Tibial nerve (tissue), 4 donors: ENCODE results near the gene LCE2C. TPM values are rescaled to one million over a fixed set of nuclear protein-coding genes. Genes with fewer than 3 reads are reported as not detected.
"Not testable (repeated sequence)": the region's sequence is repeated elsewhere in the genome, so short reads cannot be mapped to it uniquely, and the experiment has no call there.

ENCODE experiments used
- DNase-seq, 2 donors: peaks; one replicate each; pipeline ENCODE4 v3.0.0-alpha.2; 2019; ENCODE audit warnings: low spot score in 2 of 2
- H3K27ac ChIP-seq, 4 donors: fragments of 200-600 bp; sonication (generic) in 3 of 4; one replicate each; pipeline ENCODE4 v1.5.1; 2017 to 2019; ENCODE audit warnings: mild to moderate bottlenecking in 1 of 4
- H3K27me3 ChIP-seq, 2 donors: fragments of 200-600 bp; sonication (generic) in 1 of 2; one replicate each; pipeline versions ENCODE4 v1.5.1 to v1.6.0; 2017 to 2019
- H3K36me3 ChIP-seq, 3 donors: fragments of 200-600 bp; sonication (generic); one replicate each; pipeline ENCODE4 v1.5.1; 2018 to 2019
- H3K4me1 ChIP-seq, 4 donors: fragments of 200-600 bp; sonication (generic) in 3 of 4; one replicate each; pipeline ENCODE4 v1.5.1; 2017 to 2019
- H3K4me3 ChIP-seq, 4 donors: fragments of 200-600 bp; sonication (generic) in 3 of 4; one replicate each; pipeline ENCODE4 v1.5.1; 2017 to 2019; ENCODE audit warnings: mild to moderate bottlenecking in 1 of 4, moderate library complexity in 1 of 4
- H3K9me3 ChIP-seq, 4 donors: fragments of 200-600 bp; sonication (generic) in 3 of 4; one replicate each; pipeline ENCODE4 v1.5.1; 2017 to 2019
- CTCF ChIP-seq, 5 experiments: fragments of 200-600 bp in 3 of 5; fragments of 450-650 bp in 2 of 5; sonication (generic) in 3 of 5; IDR thresholded peaks; one replicate each; pipeline ENCODE4 v1.5.1; 2016 to 2019; ENCODE audit warnings: antibody characterized with exemption in 5 of 5, mild to moderate bottlenecking in 3 of 5, moderate library complexity in 2 of 5
- EP300 ChIP-seq, 2 donors: sonication (generic); formaldehyde crosslinking; IDR thresholded peaks; one replicate each; pipeline ENCODE4 v1.6.1; 2017; ENCODE audit warnings: antibody characterized with exemption in 2 of 2, mild to moderate bottlenecking in 1 of 2
- POLR2A ChIP-seq, 2 donors: fragments of 450-650 bp; IDR thresholded peaks; one replicate each; pipeline ENCODE4 v1.6.1; 2017; ENCODE audit warnings: antibody characterized with exemption in 2 of 2, mild to moderate bottlenecking in 2 of 2, moderate library complexity in 2 of 2
- WGBS, 2 donors: methylation state at CpG; one replicate each; pipeline ENCODE4 v1.1.5; 2018; 5-methylcytosine and 5-hydroxymethylcytosine counted together
- total RNA-seq, 4 donors: library from RNA; depleted of rRNA; stranded (reverse); fragments of >200 nt; gene quantifications; one replicate each; pipeline ENCODE4 v1.1.0, GENCODE V29; 2016

Gene LCE2C
- not detected for total RNA-seq

- not testable (repeated sequence) for DNase-seq, H3K4me1 ChIP-seq, H3K9me3 ChIP-seq, H3K4me3 ChIP-seq, H3K27ac ChIP-seq, H3K36me3 ChIP-seq, H3K27me3 ChIP-seq
- 55 to 80% methylated on average over 3 of the region's 3 CpGs for WGBS, 2 donors
Measured at GRCh38 chr1:152674983-152675382, at the start of gene LCE2C. TSS of gene LCE2C (plus strand) at chr1:152675279. CDS start at chr1:152676016, 737 bp downstream.

GRCh38 chr1:152626744-152627143, 48.3 kb upstream of the LCE2C start:
- TF ChIP-seq CTCF (IDR thresholded peaks at IDR 0.05) (no peak), EP300 (IDR thresholded peaks at IDR 0.05) (no peak), POLR2A (IDR thresholded peaks at IDR 0.05) (no peak)
- no peaks in the 10 kb centered on the region for H3K36me3 ChIP-seq
- 82 to 83% methylated on average over 1 of the region's 1 CpG for WGBS, 2 donors

GRCh38 chr1:152630596-152630995, 44.5 kb upstream of the LCE2C start:
- TF ChIP-seq CTCF (IDR thresholded peaks at IDR 0.05), result no peak
- TF ChIP-seq POLR2A (IDR thresholded peaks at IDR 0.05), result no peak
- no peak for TF ChIP-seq EP300 (IDR thresholded peaks at IDR 0.05)
- 77 to 86% methylated on average over 3 of the region's 3 CpGs for WGBS, 2 donors
- Histone ChIP-seq H3K36me3 (no peaks in the 10 kb centered on the region), H3K27me3 (no peaks in the 10 kb centered on the region), H3K27ac (no peak overlapping the region), H3K4me1 (no peaks in the 10 kb centered on the region), H3K9me3 (peaks cover 0 to 44% (median 0%) of the 10 kb centered on the region in 4 donors), H3K4me3 (no peak overlapping the region)
- DNase-seq, result no peak

More at GRCh38 chr1:152626744-152627143, 48.3 kb upstream of the LCE2C start:
- Histone ChIP-seq H3K27ac (no peak overlapping the region), H3K9me3 (peaks cover 0 to 27% (median 0%) of the 10 kb centered on the region in 4 donors), H3K4me1 (no peaks in the 10 kb centered on the region), H3K27me3 (no peaks in the 10 kb centered on the region), H3K4me3 (no peak overlapping the region)
- no peak for DNase-seq

- no peaks in the 10 kb centered on the region for H3K4me1 ChIP-seq
- H3K4me3 ChIP-seq, result no peak overlapping the region
- H3K9me3 ChIP-seq, result peaks cover 0 to 15% (median 2%) of the 10 kb centered on the region in 4 donors
- TF ChIP-seq EP300 (IDR thresholded peaks at IDR 0.05) (no peak), CTCF (IDR thresholded peaks at IDR 0.05) (no peak), POLR2A (IDR thresholded peaks at IDR 0.05) (no peak)
- no peaks in the 10 kb centered on the region for H3K27me3 ChIP-seq
- 65 to 69% methylated on average over 1 of the region's 1 CpG for WGBS, 2 donors
- no peak for DNase-seq
- no peaks in the 10 kb centered on the region for H3K36me3 ChIP-seq
- H3K27ac ChIP-seq, result no peak overlapping the region
Measured at GRCh38 chr1:152640351-152640750, 34.7 kb upstream of the LCE2C start.

- H3K9me3 ChIP-seq, result peaks cover 0 to 6% (median 0%) of the 10 kb centered on the region in 4 donors
- H3K4me1 ChIP-seq, result no peaks in the 10 kb centered on the region
- no peak overlapping the region for H3K27ac ChIP-seq
- no peak for DNase-seq
- WGBS, 2 donors, result 59 to 74% methylated on average over 3 of the region's 3 CpGs
- H3K4me3 ChIP-seq, result no peak overlapping the region
- no peak for TF ChIP-seq POLR2A (IDR thresholded peaks at IDR 0.05)
- no peak for TF ChIP-seq CTCF (IDR thresholded peaks at IDR 0.05)
- no peak for TF ChIP-seq EP300 (IDR thresholded peaks at IDR 0.05)
- H3K36me3 ChIP-seq, result no peaks in the 10 kb centered on the region
- no peaks in the 10 kb centered on the region for H3K27me3 ChIP-seq
Measured at GRCh38 chr1:152643945-152644344, 31.1 kb upstream of the LCE2C start.

GRCh38 chr1:152645146-152645545, 29.9 kb upstream of the LCE2C start:
- Histone ChIP-seq H3K27me3 (no peaks in the 10 kb centered on the region), H3K4me1 (no peaks in the 10 kb centered on the region), H3K36me3 (no peaks in the 10 kb centered on the region), H3K4me3 (no peak overlapping the region), H3K9me3 (peaks cover 0 to 6% (median 0%) of the 10 kb centered on the region in 4 donors), H3K27ac (no peak overlapping the region)
- no peak for DNase-seq
- 60 to 71% methylated on average over 2 to 3 of the region's 3 CpGs for WGBS, 2 donors
- no peak for TF ChIP-seq CTCF (IDR thresholded peaks at IDR 0.05)
- TF ChIP-seq EP300 (IDR thresholded peaks at IDR 0.05), result no peak
- no peak for TF ChIP-seq POLR2A (IDR thresholded peaks at IDR 0.05)
